A549 (cell line): Measurements from ENCODE around the gene SETBP1. TPM values are rescaled to one million over a fixed set of nuclear protein-coding genes. Genes with fewer than 3 reads are reported as not detected.

Experiments used
- ATAC-seq, 2 experiments: fragments of 200-7000 bp in 1 of 2; fragments of >200 bp in 1 of 2; cut with Nextera tagmentation in 1 of 2; cut with Tn5 transposase in 1 of 2; 3 replicates each; pipeline versions ENCODE4 v1.8.0 to v1.9.1; 2018 to 2020; ENCODE audit warnings: mild to moderate bottlenecking in 1 of 2, moderate library complexity in 1 of 2
- CTCF ChIA-PET: fragments of 300-600 bp; sonication (Branson Sonifier 250); formaldehyde crosslinking; extraction: SDS; loops from one replicate; lab custom pipeline; 2021; ENCODE audit warnings: antibody characterized with exemption, inconsistent platforms; lab: Yijun Ruan, JAX
- POLR2A ChIA-PET: fragments of 350-600 bp; formaldehyde crosslinking; extraction: SDS; loops from one replicate; lab custom pipeline; 2021; ENCODE audit warnings: antibody characterized with exemption, inconsistent platforms; lab: Yijun Ruan, JAX
- DNase-seq, 2 experiments: peaks; one replicate each; pipeline versions ENCODE4 v3.0.0 to v3.0.0-alpha.2; 2011 to 2016; ENCODE audit warnings: low read depth in 1 of 2, low spot score in 1 of 2
- FAIRE-seq: peaks from 2 replicates; lab custom pipeline; 2011; peaks lifted over from hg19 to GRCh38; lab: Jason Lieb, UNC
- H3K27ac ChIP-seq, 2 experiments: fragments of >200 bp; sonication (Bioruptor Twin); formaldehyde crosslinking; 3 replicates each; pipeline ENCODE4 v1.5.1; 2016 to 2017
- H3K4me1 ChIP-seq: fragments of >200 bp; sonication (Bioruptor Twin); formaldehyde crosslinking; 3 replicates; pipeline ENCODE4 v1.6.1; 2016
- H3K4me2 ChIP-seq: fragments of >200 bp; sonication (Bioruptor Twin); formaldehyde crosslinking; 3 replicates; pipeline ENCODE4 v1.6.1; 2016
- H3K4me3 ChIP-seq: fragments of >200 bp; sonication (Bioruptor Twin); formaldehyde crosslinking; 3 replicates; pipeline ENCODE4 v1.5.1; 2016
- H3K9me3 ChIP-seq: fragments of >200 bp; sonication (Bioruptor Twin); formaldehyde crosslinking; 3 replicates; pipeline ENCODE4 v1.6.1; 2016
- CEBPB ChIP-seq, 2 experiments: fragments of >200 bp in 1 of 2; sonication (Bioruptor Twin) in 1 of 2; formaldehyde crosslinking in 1 of 2; IDR thresholded peaks; 2 replicates each; pipeline ENCODE4 v1.6.1; 2012 to 2016
- CTCF ChIP-seq: fragments of >200 bp; sonication (Bioruptor Twin); formaldehyde crosslinking; IDR thresholded peaks from 3 replicates; pipeline ENCODE4 v1.5.1; 2016
- FOSB ChIP-seq: fragments of 250-450 bp; sonication (Bioruptor Pico); IDR thresholded peaks from 2 replicates; pipeline ENCODE4 v1.5.0; 2020; ENCODE audit warnings: mild to moderate bottlenecking, moderate library complexity
- JUNB ChIP-seq: fragments of >200 bp; sonication (Bioruptor Twin); formaldehyde crosslinking; IDR thresholded peaks from 2 replicates; pipeline ENCODE4 v1.6.1; 2016
- KDM5A ChIP-seq: fragments of 200-600 bp; sonication (generic); IDR thresholded peaks from 2 replicates; pipeline ENCODE4 v1.6.1; 2016; ENCODE audit warnings: antibody characterized with exemption, mild to moderate bottlenecking
- NFE2L2 ChIP-seq: fragments of 150-350 bp; conservative IDR thresholded peaks from 2 replicates; pipeline ENCODE4 v1.6.1; 2014; ENCODE audit warnings: low read length
- POLR2A ChIP-seq: IDR thresholded peaks from 2 replicates; pipeline ENCODE4 v1.6.1; 2012; ENCODE audit warnings: mild to moderate bottlenecking, low read length
- RFX5 ChIP-seq: fragments of 450-650 bp; IDR thresholded peaks from 2 replicates; pipeline ENCODE4 v1.7.1; 2014; ENCODE audit warnings: antibody characterized with exemption, mild to moderate bottlenecking, moderate library complexity
- SMC3 ChIP-seq: fragments of >200 bp; sonication (Bioruptor Twin); formaldehyde crosslinking; IDR thresholded peaks from 3 replicates; pipeline ENCODE4 v1.6.1; 2018; ENCODE audit warnings: inconsistent platforms
- SREBF2 ChIP-seq: fragments of 450-650 bp; IDR thresholded peaks from 2 replicates; pipeline ENCODE4 v1.6.1; 2014; ENCODE audit warnings: mild to moderate bottlenecking, moderate library complexity
- TFCP2L1 ChIP-seq: fragments of 250-450 bp; sonication (Bioruptor Pico); IDR thresholded peaks from 2 replicates; pipeline ENCODE4 v1.5.0; 2021; ENCODE audit warnings: mild to moderate bottlenecking
- WGBS: methylation state at CpG from one replicate; pipeline ENCODE4 v1.1.6; 2017; ENCODE audit errors: missing lambda C conversion rate; 5-methylcytosine and 5-hydroxymethylcytosine counted together
- polyA plus RNA-seq, 4 experiments: library from polyadenylated mRNA; depleted of rRNA in 3 of 4; stranded (reverse); fragments of >200 nt; fragmentation: RNase III in 1 of 4; extraction: RNeasy Plus Mini Kit Qiagen cat#74134 plus additional on column Dnase treatment in 1 of 4; gene quantifications; 2 replicates in 3 of 4; 3 replicates in 1 of 4; pipeline ENCODE4 v1.2.3, GENCODE V29; 2011 to 2017
- TF ChIP-seq, protein P1 (sequence below): fragments of 150-350 bp; IDR thresholded peaks from 2 replicates; pipeline ENCODE4 v1.6.1; 2014; ENCODE audit warnings: low read depth, mild to moderate bottlenecking, low read length
- TF ChIP-seq, protein P2 (sequence below): IDR thresholded peaks from 2 replicates; pipeline ENCODE4 v1.6.1; 2012; ENCODE audit warnings: low read depth, borderline replicate concordance
- TF ChIP-seq, protein P3 (sequence below): fragments of 250-450 bp; sonication (Bioruptor Pico); IDR thresholded peaks from 2 replicates; pipeline ENCODE4 v1.5.0; 2020; ENCODE audit warnings: low read depth, mild to moderate bottlenecking, moderate library complexity
- TF ChIP-seq, protein P4 (sequence below): fragments of 200-600 bp; sonication (generic); IDR thresholded peaks from 2 replicates; pipeline ENCODE4 v1.6.1; 2016; ENCODE audit warnings: antibody characterized with exemption, mild to moderate bottlenecking, moderate library complexity

SETBP1 gene
- polyA plus RNA-seq, 2 of the 4 experiments (the other 2 are of a cell fraction): 0.50 to 1.9 TPM

DNA sequence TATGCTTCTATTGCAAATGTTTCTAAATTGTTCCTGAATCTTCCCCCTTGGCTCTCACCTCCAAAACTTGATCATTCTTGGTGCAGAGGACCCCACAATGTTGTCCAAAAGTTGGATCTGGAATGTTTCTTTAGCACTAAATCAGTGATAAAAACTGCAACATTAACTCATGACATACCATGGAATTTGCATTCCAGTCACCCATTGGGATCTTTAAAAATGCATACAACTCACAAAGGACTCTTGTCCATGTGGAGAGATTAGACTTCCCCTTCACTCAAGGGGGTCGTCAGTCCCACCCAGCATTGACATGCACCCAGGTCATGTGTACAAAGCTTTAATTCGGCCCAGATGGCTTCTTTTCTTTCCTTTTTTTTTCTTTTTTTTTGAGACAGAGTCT lies 169.3 kb downstream of the SETBP1 start:
- WGBS: 34% methylated on average over 2 of the region's 2 CpGs
- ChIA-PET CTCF (no interaction called here), POLR2A (no interaction called here)
- FAIRE-seq: no peak
- no peaks in the 10 kb centered on the region for H3K9me3 ChIP-seq
- no peak for TF ChIP-seq SREBF2
- TF ChIP-seq, protein P1, sequence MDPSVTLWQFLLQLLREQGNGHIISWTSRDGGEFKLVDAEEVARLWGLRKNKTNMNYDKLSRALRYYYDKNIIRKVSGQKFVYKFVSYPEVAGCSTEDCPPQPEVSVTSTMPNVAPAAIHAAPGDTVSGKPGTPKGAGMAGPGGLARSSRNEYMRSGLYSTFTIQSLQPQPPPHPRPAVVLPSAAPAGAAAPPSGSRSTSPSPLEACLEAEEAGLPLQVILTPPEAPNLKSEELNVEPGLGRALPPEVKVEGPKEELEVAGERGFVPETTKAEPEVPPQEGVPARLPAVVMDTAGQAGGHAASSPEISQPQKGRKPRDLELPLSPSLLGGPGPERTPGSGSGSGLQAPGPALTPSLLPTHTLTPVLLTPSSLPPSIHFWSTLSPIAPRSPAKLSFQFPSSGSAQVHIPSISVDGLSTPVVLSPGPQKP: no peak
- TF ChIP-seq RFX5: no peak
- TF ChIP-seq, protein P2, sequence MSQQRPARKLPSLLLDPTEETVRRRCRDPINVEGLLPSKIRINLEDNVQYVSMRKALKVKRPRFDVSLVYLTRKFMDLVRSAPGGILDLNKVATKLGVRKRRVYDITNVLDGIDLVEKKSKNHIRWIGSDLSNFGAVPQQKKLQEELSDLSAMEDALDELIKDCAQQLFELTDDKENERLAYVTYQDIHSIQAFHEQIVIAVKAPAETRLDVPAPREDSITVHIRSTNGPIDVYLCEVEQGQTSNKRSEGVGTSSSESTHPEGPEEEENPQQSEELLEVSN: no peak
- no peak for TF ChIP-seq CTCF
- no peak for TF ChIP-seq FOSB (CRISPR knock-in tag)
- no peak for TF ChIP-seq NFE2L2
- no peak for TF ChIP-seq TFCP2L1 (CRISPR knock-in tag)
- TF ChIP-seq SMC3: no peak
- TF ChIP-seq KDM5A: no peak
- no peak for TF ChIP-seq POLR2A
- no peak for TF ChIP-seq JUNB
- no peak for DNase-seq
- no peaks in the 10 kb centered on the region for H3K4me1 ChIP-seq
- no peak overlapping the region for H3K27ac ChIP-seq
- no peak overlapping the region for H3K4me2 ChIP-seq
- no peak overlapping the region for H3K4me3 ChIP-seq
- ATAC-seq: no peak

GRCh38 chr18:44851856-44852621 lies 171.4 kb downstream of the SETBP1 start:
- no peak for FAIRE-seq
- no peaks in the 10 kb centered on the region for H3K9me3 ChIP-seq
- ChIA-PET CTCF (interaction anchor here (1.5 kb wide), 1 partner anchor 15 kb away, joined by 3 read pairs; no protein-coding TSS in a partner anchor), POLR2A (no interaction called here)
- H3K4me2 ChIP-seq: no peak overlapping the region
- H3K4me3 ChIP-seq: no peak overlapping the region
- no peak for ATAC-seq
- no peak for TF ChIP-seq CEBPB (IDR thresholded peaks at IDR 0.05)
- TF ChIP-seq, protein P3, sequence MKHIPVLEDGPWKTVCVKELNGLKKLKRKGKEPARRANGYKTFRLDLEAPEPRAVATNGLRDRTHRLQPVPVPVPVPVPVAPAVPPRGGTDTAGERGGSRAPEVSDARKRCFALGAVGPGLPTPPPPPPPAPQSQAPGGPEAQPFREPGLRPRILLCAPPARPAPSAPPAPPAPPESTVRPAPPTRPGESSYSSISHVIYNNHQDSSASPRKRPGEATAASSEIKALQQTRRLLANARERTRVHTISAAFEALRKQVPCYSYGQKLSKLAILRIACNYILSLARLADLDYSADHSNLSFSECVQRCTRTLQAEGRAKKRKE (CRISPR knock-in tag): no peak
- TF ChIP-seq, protein P4, sequence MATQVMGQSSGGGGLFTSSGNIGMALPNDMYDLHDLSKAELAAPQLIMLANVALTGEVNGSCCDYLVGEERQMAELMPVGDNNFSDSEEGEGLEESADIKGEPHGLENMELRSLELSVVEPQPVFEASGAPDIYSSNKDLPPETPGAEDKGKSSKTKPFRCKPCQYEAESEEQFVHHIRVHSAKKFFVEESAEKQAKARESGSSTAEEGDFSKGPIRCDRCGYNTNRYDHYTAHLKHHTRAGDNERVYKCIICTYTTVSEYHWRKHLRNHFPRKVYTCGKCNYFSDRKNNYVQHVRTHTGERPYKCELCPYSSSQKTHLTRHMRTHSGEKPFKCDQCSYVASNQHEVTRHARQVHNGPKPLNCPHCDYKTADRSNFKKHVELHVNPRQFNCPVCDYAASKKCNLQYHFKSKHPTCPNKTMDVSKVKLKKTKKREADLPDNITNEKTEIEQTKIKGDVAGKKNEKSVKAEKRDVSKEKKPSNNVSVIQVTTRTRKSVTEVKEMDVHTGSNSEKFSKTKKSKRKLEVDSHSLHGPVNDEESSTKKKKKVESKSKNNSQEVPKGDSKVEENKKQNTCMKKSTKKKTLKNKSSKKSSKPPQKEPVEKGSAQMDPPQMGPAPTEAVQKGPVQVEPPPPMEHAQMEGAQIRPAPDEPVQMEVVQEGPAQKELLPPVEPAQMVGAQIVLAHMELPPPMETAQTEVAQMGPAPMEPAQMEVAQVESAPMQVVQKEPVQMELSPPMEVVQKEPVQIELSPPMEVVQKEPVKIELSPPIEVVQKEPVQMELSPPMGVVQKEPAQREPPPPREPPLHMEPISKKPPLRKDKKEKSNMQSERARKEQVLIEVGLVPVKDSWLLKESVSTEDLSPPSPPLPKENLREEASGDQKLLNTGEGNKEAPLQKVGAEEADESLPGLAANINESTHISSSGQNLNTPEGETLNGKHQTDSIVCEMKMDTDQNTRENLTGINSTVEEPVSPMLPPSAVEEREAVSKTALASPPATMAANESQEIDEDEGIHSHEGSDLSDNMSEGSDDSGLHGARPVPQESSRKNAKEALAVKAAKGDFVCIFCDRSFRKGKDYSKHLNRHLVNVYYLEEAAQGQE: no peak
- DNase-seq: no peak
- H3K27ac ChIP-seq: no peak overlapping the region
- H3K4me1 ChIP-seq: no peaks in the 10 kb centered on the region
- WGBS: 78% methylated on average over 8 of the region's 13 CpGs
